Measurements from ENCODE around the gene LSP1. TPM values are rescaled to one million over a fixed set of nuclear protein-coding genes. Genes with fewer than 3 reads are reported as not detected.

LSP1 gene
- total RNA-seq, 1 experiment from 2014 or later, result 0.90 TPM

GRCh38 chr11:1931341-1932104 is 78.6 kb downstream of the LSP1 start:
- Histone ChIP-seq H3K4me1 (ENCODE audit: control insufficient read depth, insufficient read depth, low read length) (peaks cover 14% of the 10 kb centered on the region), H3K36me3 (ENCODE audit: control insufficient read depth, insufficient read depth, low read length) (no peaks in the 10 kb centered on the region), H3K27me3 (ENCODE audit: control insufficient read depth, insufficient read depth, low read length) (no peaks in the 10 kb centered on the region), H3K27ac (ENCODE audit: low read length) (no peak overlapping the region), H3K4me3 (ENCODE audit: low read depth in 2 of 2, low read length in 2 of 2) (no peak overlapping the region), H3K9me3 (ENCODE audit: control insufficient read depth, insufficient read depth, low read depth, low read length) (no peaks in the 10 kb centered on the region)
- in situ Hi-C loops (cut with HindIII; ENCODE audit: low pct_unique_long_range_greater_than_20kb, low sequenced_read_pairs) (no loop called here), intact Hi-C loops (cut with micrococcal nuclease; ENCODE audit: unreplicated experiment) (no loop called here)
- TF ChIP-seq SIN3A (IDR thresholded peaks at IDR 0.05; ENCODE audit: borderline replicate concordance, insufficient read depth, low read depth, low read length) (no peak), REST (IDR thresholded peaks at IDR 0.05; ENCODE audit: insufficient read depth in 1 of 2, low read depth in 2 of 2, low read length in 1 of 2) (no peak), POLR2AphosphoS5 (IDR thresholded peaks at IDR 0.05; ENCODE audit: low read depth, low read length) (no peak), TCF7L2 (IDR thresholded peaks at IDR 0.05; ENCODE audit: low read depth, low read length) (no peak), CTCF (IDR thresholded peaks at IDR 0.05) (no peak)
- ChIA-PET POLR2A (no interaction called here), CTCF (interaction anchor here (0.7 kb wide), 2 partner anchors 66 to 271 kb away, joined by 6 to 7 read pairs; no protein-coding TSS in a partner anchor)
- DNase-seq (ENCODE audit: low read depth, low spot score) (no peak), ATAC-seq (no peak)
- BruUV-seq (replicated peaks), result no TSS peak

GRCh38 chr11:1932105-1932480 is 79.2 kb downstream of the LSP1 start:
- Histone ChIP-seq H3K36me3 (ENCODE audit: control insufficient read depth, insufficient read depth, low read length) (no peaks in the 10 kb centered on the region), H3K27me3 (ENCODE audit: control insufficient read depth, insufficient read depth, low read length) (no peaks in the 10 kb centered on the region), H3K9me3 (ENCODE audit: control insufficient read depth, insufficient read depth, low read depth, low read length) (no peaks in the 10 kb centered on the region), H3K4me1 (ENCODE audit: control insufficient read depth, insufficient read depth, low read length) (peaks cover 8% of the 10 kb centered on the region), H3K27ac (ENCODE audit: low read length) (no peak overlapping the region), H3K4me3 (ENCODE audit: low read depth in 2 of 2, low read length in 2 of 2) (no peak overlapping the region)
- TF ChIP-seq TCF7L2 (IDR thresholded peaks at IDR 0.05; ENCODE audit: low read depth, low read length) (no peak), REST (IDR thresholded peaks at IDR 0.05; ENCODE audit: insufficient read depth in 1 of 2, low read depth in 2 of 2, low read length in 1 of 2) (no peak), POLR2AphosphoS5 (IDR thresholded peaks at IDR 0.05; ENCODE audit: low read depth, low read length) (no peak), CTCF (IDR thresholded peaks at IDR 0.05) (no peak), SIN3A (IDR thresholded peaks at IDR 0.05; ENCODE audit: borderline replicate concordance, insufficient read depth, low read depth, low read length) (no peak)
- CTCF ChIA-PET, result interaction anchor here (0.7 kb wide), 2 partner anchors 65 to 271 kb away, joined by 6 to 7 read pairs; no protein-coding TSS in a partner anchor
- in situ Hi-C loops (cut with HindIII; ENCODE audit: low pct_unique_long_range_greater_than_20kb, low sequenced_read_pairs) (no loop called here), intact Hi-C loops (cut with micrococcal nuclease; ENCODE audit: unreplicated experiment) (no loop called here)
- no peak for DNase-seq (ENCODE audit: low read depth, low spot score)
- no peak for ATAC-seq
- POLR2A ChIA-PET, result no interaction called here
- no TSS peak for BruUV-seq (replicated peaks)

Data from Panc1 (cell line).